HG02642 (cell line): Measurements from ENCODE around the gene COX8C.

Source experiments
- ATAC-seq: cut with Tn5 transposase; IDR thresholded peaks from one replicate; pipeline ENCODE4 v1.9.1; 2021; ENCODE audit warnings: mild to moderate bottlenecking; ENCODE audit not compliant: unreplicated experiment, poor library complexity

Gene COX8C, protein sequence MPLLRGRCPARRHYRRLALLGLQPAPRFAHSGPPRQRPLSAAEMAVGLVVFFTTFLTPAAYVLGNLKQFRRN

GRCh38 chr14:93346926-93347721 lies at the start of gene COX8C:
Gene COX8C (plus strand): TSS chr14:93347182. CDS start chr14:93347269, 87 bp downstream.
- no peak for ATAC-seq

DNA sequence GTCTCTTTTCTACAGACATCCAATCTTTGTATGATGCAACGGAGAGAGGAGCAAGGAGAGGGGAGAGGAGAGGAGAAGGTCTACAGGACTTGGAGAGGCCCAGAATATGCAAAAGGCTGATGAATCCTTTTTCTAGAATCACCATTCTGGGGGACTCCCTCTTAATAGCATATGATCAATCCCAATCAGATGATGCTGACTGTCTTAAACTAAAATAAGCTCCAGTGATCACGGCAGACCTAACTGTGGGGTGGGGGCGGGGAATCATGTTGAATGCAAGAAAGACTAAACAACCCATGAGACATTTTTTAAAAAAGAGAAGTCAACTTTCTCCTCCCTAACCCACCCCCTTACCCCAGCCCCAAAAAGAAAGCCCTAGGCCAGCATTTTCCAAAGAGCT lies 47.6 kb upstream of the COX8C start:
- no peak for ATAC-seq

DNA sequence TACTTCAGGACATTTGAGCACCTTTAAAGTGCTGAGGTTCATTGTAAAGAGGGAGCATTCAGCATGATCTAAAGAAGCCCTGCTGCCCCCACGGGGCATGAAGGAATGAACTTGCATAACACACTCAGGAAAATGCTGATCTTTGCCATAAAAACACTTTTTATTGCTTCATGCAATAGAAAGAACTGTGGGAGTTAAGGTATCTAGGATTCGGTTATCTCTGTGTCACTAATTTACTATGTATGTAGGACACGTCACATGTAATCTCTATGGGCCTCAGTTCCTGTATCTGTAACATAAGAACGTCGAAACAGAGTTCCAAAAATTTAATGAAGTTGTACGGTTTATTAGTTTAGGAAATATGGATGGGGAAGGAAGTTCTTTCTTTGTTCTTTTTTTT lies 47.1 kb upstream of the COX8C start:
- ATAC-seq: no peak

GRCh38 chr14:93301821-93302447 lies 45.0 kb upstream of the COX8C start:
- no peak for ATAC-seq

DNA sequence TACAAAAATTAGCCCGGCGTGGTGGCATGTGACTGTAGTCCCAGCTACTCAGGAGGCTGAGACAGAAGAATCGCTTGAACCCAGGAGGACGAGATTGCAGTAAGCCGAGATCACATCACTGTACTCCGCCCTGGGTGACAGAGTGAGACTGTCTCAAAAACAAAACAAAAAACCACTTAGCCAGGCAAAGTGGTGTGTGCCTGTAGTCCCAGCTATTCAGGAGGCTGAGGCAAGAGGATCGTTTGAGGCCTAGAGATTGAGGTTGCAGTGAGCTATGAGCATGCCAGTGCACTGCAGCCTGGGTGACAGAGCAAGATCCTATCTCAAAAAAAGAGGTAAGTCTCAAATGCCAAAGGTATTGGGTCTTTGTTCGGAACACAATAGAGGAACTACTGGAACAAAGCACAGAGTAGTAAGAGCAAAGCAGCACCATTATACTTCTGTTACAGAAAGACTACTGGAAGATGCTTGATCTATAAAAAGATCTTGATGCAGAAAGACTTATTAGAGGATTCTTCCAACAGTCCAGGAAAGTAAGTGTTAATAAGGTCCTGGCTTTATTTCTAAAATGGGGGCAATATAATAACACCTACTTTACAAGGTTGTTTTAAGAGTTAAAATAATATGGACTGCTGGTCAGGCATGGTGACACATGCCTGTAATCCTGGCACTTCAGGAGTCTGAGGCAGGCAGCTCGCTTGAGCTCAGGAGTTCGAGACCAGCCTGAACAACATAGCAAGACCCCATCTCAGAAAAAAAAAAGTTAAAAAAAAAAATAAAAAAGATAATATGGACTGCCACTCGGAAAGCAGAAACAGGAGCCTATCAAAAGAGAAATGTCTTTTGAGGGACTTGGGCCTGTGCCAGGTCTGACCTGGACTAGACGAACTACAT lies 44.0 kb upstream of the COX8C start:
- no peak for ATAC-seq

- ATAC-seq: no peak
These were observed 43.3 kb upstream of the COX8C start for GRCh38 chr14:93303659-93304058.

- no peak for ATAC-seq
These were observed 42.2 kb upstream of the COX8C start for GRCh38 chr14:93304771-93305170.

DNA sequence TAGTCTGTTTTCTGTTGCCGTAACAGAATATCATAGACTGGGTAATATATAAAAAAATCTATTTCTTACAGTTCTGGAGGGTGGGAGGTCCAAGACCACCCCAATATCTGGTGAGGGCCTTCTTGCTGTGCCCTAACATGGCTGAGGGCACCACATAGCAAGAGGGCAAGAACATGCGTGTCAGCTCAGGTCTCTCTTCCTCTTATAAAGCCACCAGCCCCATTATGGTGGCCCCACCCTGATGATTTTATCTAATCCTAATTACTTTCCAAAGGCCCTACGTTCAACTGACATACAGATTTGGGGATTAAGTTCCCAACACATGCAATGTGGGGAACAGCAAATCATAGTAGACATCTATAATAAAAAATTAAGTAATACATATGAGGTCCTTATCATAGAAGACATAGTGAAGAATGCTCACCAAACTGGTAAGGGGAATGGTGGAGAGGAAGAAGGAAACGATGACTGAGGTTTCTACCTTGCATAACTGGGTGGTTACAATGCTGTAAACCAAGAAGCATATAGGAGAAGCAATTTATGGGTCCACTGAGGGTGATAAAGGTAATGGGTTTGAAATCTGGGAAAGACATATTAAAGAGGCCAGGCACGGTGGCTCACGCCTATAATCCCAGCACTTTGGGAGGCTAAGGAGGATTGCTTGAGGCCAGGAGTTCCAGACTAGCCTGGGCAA lies 41.1 kb upstream of the COX8C start:
- ATAC-seq: no peak

DNA sequence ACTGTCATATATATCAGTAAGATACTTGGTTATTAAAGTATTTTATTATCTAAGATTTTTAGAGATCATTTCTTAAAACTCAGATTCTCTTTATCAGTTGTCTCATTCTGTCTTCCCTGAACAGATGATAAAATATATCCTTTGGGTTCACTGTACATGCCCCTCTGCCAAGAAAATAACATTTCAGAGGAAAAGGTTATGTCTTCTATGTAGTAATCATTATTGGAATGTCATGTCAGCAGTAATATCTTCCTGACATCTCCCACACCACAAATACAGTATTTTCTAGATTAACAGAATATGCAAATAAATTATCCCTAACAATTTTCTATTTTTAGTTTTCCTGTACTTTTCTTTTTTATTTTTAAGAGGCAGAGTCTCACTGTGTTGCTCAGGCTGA lies 40.2 kb upstream of the COX8C start:
- ATAC-seq: no peak

DNA sequence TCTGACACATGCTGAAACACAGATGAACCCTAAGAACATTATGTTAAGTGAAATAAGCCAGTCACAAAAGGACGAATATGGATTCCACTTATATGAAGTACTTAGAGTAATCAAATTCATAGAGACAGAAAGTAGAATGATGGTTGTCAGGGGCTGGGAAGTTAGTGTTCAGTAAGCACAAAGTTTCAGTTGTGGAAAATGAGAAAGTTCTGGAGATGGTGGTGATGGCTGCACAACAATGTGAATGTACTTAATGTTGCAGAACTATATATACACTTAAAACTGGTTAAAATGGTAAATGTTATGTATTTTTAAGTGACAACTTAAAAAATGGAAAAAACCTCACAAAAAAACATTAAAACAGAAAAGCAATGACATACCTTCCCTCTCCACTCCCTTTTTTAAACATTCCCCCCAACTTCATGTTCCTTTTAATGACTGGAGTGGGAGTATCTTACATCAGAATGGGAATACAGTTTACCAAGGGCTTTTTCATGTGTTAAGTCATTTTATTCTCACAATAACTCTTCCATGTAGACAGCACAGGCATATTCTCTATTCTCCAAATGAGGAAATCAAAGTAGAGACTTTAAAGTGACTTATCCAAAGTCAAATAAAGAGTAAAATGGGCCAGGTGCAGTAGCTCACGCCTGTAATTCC lies 38.2 kb upstream of the COX8C start:
- no peak for ATAC-seq

DNA sequence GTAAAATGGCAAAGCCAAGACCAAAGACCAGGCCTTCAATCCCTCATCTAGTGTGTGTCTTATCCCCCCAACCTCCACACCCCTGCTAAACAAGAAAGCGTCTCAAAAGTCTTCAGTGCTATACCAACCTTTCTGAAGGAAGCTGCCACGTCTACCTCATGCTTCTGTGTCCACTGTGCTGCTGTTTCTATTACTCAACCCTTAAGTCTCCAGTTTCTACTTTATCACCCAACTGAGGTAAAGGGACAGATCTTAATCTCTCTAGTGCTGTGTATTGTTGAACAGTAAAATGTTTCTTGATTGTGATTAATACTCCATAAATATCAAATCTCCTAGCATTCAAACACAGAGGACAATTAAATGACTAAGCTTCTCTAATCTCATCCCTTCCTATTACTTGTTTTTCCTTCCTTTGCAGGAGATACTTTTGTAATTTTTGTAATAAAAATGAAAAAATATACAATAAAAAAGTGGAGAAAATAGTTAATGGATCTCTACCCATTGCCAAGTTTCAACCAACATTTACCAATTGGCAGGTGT lies 37.5 kb upstream of the COX8C start:
- no peak for ATAC-seq

GRCh38 chr14:93311082-93311481 lies 35.9 kb upstream of the COX8C start:
- no peak for ATAC-seq

- no peak for ATAC-seq
These were observed 31.4 kb upstream of the COX8C start for GRCh38 chr14:93315575-93315974.

GRCh38 chr14:93316716-93317115 lies 30.3 kb upstream of the COX8C start:
- no peak for ATAC-seq

DNA sequence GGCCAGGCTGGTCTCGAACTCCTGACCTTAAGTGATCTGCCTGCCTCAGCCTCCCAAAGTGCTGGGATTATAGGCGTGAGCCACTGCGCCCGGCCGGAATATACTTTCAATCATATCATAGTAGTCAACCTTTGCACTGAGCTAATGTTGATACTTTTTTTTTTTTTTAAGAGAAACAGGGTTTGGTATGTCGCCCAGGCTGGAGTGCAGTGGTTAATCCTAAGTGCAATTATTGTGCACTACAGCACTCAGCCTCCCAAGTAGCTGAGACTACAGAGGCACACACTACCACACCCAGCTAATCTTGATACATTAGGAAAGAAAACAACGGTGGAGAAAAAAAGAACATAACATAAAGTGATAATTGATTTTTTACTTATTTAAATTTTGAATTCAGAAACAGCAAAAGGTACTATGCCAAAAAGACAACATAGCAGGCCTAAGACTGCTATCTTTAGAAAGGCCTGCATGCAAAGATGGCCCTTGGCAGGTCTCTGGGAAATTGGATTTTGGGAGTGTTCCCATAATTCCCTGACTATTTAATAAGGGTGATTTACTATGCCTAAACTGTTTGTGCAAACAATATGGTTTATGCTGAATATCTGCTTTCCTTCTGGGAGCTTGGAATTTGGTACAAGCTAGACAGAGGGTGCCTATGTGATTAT lies 29.6 kb upstream of the COX8C start:
- no peak for ATAC-seq

GRCh38 chr14:93317875-93318807 lies 28.8 kb upstream of the COX8C start:
- ATAC-seq: no peak

DNA sequence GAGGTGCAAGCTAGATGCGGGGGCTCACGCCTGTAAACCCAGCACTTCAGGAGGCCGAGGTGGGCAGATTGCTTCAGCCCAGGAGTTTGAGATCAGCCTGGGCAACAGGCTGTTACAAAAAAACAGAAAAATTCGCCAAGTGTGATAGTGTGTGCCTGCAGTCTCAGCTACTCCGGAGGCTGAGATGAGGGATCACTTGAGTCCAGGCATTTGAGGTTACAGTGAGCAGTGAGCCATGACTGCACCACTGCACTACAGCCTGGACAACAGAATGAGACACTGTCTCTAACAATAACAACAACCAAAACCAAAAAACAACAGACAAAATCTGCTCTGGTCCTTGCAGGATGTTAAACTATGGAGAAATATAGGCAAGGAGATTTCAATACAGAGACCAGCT lies 28.1 kb upstream of the COX8C start:
- ATAC-seq: no peak

DNA sequence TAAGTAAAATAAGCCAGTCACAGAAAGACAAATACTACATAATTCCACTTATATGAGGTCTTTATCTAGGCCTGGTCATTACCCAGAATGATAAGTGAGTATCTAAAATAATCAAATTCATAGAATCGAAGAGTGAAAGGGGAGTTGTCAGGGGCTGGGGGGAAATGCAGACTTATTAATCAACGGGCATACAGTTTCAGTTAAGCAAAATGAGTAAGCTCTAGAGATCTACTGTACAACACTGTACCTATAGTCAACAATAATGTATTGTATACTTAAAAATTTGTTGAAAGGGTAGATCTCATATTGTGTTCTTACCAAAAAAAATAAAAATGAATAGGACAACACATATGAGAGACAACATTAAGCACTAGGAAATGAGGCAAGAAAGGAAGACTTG lies 27.5 kb upstream of the COX8C start:
- ATAC-seq: no peak
